ENCODE measurements around the gene TBC1D9B.

Gene TBC1D9B

DNA sequence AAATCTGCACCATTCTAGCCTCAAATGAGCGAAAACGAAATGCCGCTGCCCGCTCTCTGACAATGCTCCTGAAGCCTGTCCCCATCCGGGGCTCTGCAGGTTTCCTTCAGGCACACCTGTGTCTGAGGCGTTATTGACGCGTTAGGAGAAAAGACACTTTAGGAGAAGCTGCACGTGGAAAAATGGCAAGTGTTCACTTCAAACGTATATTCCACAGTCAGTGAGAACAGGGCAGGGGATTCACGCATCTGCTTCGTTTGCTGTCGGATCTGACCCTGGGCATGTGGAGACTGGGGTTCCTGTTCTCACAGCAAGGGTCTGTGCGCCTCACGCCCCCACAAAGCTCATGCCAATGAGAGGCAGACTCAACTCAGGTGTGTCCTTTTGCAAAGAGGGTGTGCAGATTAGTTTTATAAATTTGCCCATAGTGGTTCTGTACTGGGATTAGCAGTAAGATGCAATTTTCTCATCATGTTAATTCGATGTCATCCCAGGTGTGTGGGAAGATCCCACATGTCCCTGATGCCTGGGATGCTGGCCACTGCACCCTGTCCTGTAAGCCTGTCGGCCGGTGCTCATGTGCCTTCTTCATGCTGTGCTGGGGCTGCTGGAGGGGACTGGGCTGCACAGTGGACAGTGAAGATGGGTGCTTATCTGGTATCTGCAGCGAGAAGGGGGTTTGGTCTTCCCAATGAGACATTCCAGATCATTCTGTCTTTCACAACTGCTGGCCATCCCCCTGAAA is 11.2 kb upstream of the TBC1D9B start:
- Histone ChIP-seq H3K36me3 (ENCODE audit: control insufficient read depth, insufficient read depth, low read length) (no peaks in the 10 kb centered on the region), H3K27me3 (ENCODE audit: control insufficient read depth, insufficient read depth, low read length) (no peaks in the 10 kb centered on the region), H3K9ac (ENCODE audit: low read length) (no peak overlapping the region), H3K4me3 (ENCODE audit: low read length) (no peak overlapping the region), H3K27ac (ENCODE audit: low read depth, low read length) (no peak overlapping the region), H3K4me1 (ENCODE audit: control insufficient read depth, insufficient read depth, low read length) (no peaks in the 10 kb centered on the region)

GRCh38 chr5:179916523-179916922 is 8.8 kb upstream of the TBC1D9B start:
- no peak overlapping the region for H3K27ac ChIP-seq (ENCODE audit: low read depth, low read length)
- no peak overlapping the region for H3K4me3 ChIP-seq (ENCODE audit: low read length)
- no peaks in the 10 kb centered on the region for H3K27me3 ChIP-seq (ENCODE audit: control insufficient read depth, insufficient read depth, low read length)
- no peak overlapping the region for H3K9ac ChIP-seq (ENCODE audit: low read length)
- H3K4me1 ChIP-seq (ENCODE audit: control insufficient read depth, insufficient read depth, low read length), result no peaks in the 10 kb centered on the region
- H3K36me3 ChIP-seq (ENCODE audit: control insufficient read depth, insufficient read depth, low read length), result no peaks in the 10 kb centered on the region

DNA sequence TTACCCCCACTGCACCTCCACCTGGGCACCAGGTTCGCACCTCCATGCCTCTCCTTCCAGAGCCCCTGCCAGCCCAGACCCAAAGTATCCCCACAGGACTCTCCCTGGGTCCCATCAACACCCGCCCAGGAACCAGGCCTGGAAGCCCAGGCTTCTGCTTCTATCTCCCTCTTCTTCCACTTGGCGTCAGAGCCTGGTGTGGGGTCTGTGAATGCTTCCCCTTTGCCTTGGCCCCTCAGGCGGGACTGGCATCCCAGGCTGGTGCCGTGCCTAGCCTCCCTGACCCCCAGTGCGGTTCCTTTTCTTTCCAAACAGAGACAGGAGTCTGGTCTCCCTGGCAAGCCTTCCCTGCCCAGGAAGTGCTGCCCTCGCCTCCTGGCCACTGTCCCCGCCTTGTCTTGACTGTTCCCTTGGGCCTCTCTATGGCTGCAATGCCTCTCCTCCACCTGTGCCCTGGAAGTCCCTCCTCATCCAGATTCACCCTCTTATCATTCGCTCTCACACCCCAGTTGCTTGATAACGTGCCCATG is 7.8 kb upstream of the TBC1D9B start:
- no peak overlapping the region for H3K4me3 ChIP-seq (ENCODE audit: low read length)
- H3K27ac ChIP-seq (ENCODE audit: low read depth, low read length), result no peak overlapping the region
- H3K27me3 ChIP-seq (ENCODE audit: control insufficient read depth, insufficient read depth, low read length), result no peaks in the 10 kb centered on the region
- no peaks in the 10 kb centered on the region for H3K36me3 ChIP-seq (ENCODE audit: control insufficient read depth, insufficient read depth, low read length)
- no peak overlapping the region for H3K9ac ChIP-seq (ENCODE audit: low read length)
- H3K4me1 ChIP-seq (ENCODE audit: control insufficient read depth, insufficient read depth, low read length), result no peaks in the 10 kb centered on the region

- Histone ChIP-seq H3K27ac (ENCODE audit: low read depth, low read length) (no peak overlapping the region), H3K4me1 (ENCODE audit: control insufficient read depth, insufficient read depth, low read length) (no peaks in the 10 kb centered on the region), H3K27me3 (ENCODE audit: control insufficient read depth, insufficient read depth, low read length) (no peaks in the 10 kb centered on the region), H3K4me3 (ENCODE audit: low read length) (no peak overlapping the region), H3K9ac (ENCODE audit: low read length) (no peak overlapping the region), H3K36me3 (ENCODE audit: control insufficient read depth, insufficient read depth, low read length) (no peaks in the 10 kb centered on the region)
Observed at GRCh38 chr5:179914032-179914755, 6.5 kb upstream of the TBC1D9B start.

DNA sequence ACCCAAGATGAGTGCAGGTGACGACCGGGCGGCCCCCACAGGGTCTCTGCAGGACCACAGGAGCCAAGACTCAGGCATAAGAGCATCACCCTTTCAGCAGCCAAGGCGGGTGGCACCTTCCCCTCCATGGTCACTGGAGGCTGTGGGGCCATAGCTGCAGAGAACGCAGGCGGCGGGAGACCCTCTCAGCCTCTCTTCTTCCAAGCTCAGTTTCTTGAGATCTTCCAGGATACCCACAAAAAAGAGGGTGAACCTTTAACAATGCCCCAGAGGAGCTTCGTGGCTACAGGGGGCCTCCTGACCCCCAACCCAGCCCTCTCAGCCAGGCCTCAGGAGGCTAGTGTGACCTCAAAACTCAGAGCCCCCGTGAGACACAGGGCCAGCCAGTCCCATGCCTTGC is 5.8 kb upstream of the TBC1D9B start:
- H3K27ac ChIP-seq (ENCODE audit: low read depth, low read length), result no peak overlapping the region

GRCh38 chr5:179912951-179913350 is 5.3 kb upstream of the TBC1D9B start:
- Histone ChIP-seq H3K9ac (ENCODE audit: low read length) (no peak overlapping the region), H3K4me1 (ENCODE audit: control insufficient read depth, insufficient read depth, low read length) (no peaks in the 10 kb centered on the region), H3K4me3 (ENCODE audit: low read length) (no peak overlapping the region), H3K27me3 (ENCODE audit: control insufficient read depth, insufficient read depth, low read length) (no peaks in the 10 kb centered on the region), H3K27ac (ENCODE audit: low read depth, low read length) (no peak overlapping the region), H3K36me3 (ENCODE audit: control insufficient read depth, insufficient read depth, low read length) (no peaks in the 10 kb centered on the region)

More for the DNA sequence above, 5.8 kb upstream of the TBC1D9B start:
- no peak overlapping the region for H3K9ac ChIP-seq (ENCODE audit: low read length)
- no peaks in the 10 kb centered on the region for H3K4me1 ChIP-seq (ENCODE audit: control insufficient read depth, insufficient read depth, low read length)
- no peak overlapping the region for H3K4me3 ChIP-seq (ENCODE audit: low read length)
- no peaks in the 10 kb centered on the region for H3K27me3 ChIP-seq (ENCODE audit: control insufficient read depth, insufficient read depth, low read length)
- no peaks in the 10 kb centered on the region for H3K36me3 ChIP-seq (ENCODE audit: control insufficient read depth, insufficient read depth, low read length)

- H3K4me1 ChIP-seq (ENCODE audit: control insufficient read depth, insufficient read depth, low read length), result no peaks in the 10 kb centered on the region
- H3K27me3 ChIP-seq (ENCODE audit: control insufficient read depth, insufficient read depth, low read length), result no peaks in the 10 kb centered on the region
- H3K4me3 ChIP-seq (ENCODE audit: low read length), result no peak overlapping the region
- no peak overlapping the region for H3K9ac ChIP-seq (ENCODE audit: low read length)
- H3K27ac ChIP-seq (ENCODE audit: low read depth, low read length), result no peak overlapping the region
- no peaks in the 10 kb centered on the region for H3K36me3 ChIP-seq (ENCODE audit: control insufficient read depth, insufficient read depth, low read length)
Observed at GRCh38 chr5:179912386-179912785, 4.7 kb upstream of the TBC1D9B start.

DNA sequence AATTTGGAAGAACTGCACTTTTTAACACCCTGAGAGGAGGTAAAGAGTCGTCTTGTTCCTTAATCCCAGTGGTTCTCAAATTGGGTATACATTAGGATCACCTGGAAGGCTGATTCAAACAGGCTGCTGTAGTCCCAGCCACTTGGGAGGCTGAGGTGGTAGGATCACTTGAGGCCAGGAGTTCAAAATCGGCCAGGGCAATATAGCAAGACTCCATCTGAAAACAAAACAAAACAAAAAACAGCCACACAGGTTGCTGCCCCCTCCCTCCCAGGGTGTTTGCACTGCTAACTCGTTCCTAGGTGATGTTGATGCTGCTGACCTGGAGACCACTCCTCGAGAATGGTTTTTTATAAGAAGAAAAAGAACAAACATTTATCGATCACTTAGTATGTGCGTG is 1.5 kb upstream of the TBC1D9B start:
- Histone ChIP-seq H3K27ac (ENCODE audit: low read depth, low read length) (no peak overlapping the region), H3K9ac (ENCODE audit: low read length) (no peak overlapping the region), H3K4me1 (ENCODE audit: control insufficient read depth, insufficient read depth, low read length) (peaks cover 6% of the 10 kb centered on the region), H3K36me3 (ENCODE audit: control insufficient read depth, insufficient read depth, low read length) (peaks cover 7% of the 10 kb centered on the region), H3K27me3 (ENCODE audit: control insufficient read depth, insufficient read depth, low read length) (no peaks in the 10 kb centered on the region), H3K4me3 (ENCODE audit: low read length) (no peak overlapping the region)

DNA sequence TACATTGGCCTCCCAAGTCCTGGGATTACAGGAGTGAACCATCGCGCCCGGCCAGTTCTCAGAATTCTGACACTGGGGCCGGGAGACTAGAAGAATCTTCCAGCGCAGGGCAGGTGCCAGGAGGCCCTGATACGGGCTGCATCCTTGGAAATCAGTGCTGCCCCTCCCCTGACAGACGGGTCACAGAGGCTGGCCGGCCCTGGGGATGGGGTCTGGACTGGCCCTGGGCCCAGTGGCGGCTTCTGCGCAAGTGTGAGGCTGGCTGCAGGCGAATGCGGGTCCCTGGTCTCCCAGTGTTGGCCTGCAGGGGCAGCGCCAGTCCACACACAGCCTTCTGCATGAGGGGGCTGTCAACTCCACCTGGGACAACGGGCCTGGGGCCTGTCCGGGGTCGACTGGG is 831 bp upstream of the TBC1D9B start:
- Histone ChIP-seq H3K27ac (ENCODE audit: low read depth, low read length) (no peak overlapping the region), H3K4me3 (ENCODE audit: low read length) (peak overlapping the region; percentile 73), H3K4me1 (ENCODE audit: control insufficient read depth, insufficient read depth, low read length) (peaks cover 6% of the 10 kb centered on the region), H3K36me3 (ENCODE audit: control insufficient read depth, insufficient read depth, low read length) (peaks cover 11% of the 10 kb centered on the region), H3K9ac (ENCODE audit: low read length) (no peak overlapping the region), H3K27me3 (ENCODE audit: control insufficient read depth, insufficient read depth, low read length) (no peaks in the 10 kb centered on the region)

GRCh38 chr5:179906795-179907555 is 722 bp downstream of the TBC1D9B start:
- H3K36me3 ChIP-seq (ENCODE audit: control insufficient read depth, insufficient read depth, low read length), result peaks cover 18% of the 10 kb centered on the region
- peaks cover 6% of the 10 kb centered on the region for H3K4me1 ChIP-seq (ENCODE audit: control insufficient read depth, insufficient read depth, low read length)
- H3K9ac ChIP-seq (ENCODE audit: low read length), result no peak overlapping the region
- H3K27ac ChIP-seq (ENCODE audit: low read depth, low read length), result peak overlapping the region; percentile 34
- H3K4me3 ChIP-seq (ENCODE audit: low read length), result peak overlapping the region; percentile 63
- H3K27me3 ChIP-seq (ENCODE audit: control insufficient read depth, insufficient read depth, low read length), result no peaks in the 10 kb centered on the region

DNA sequence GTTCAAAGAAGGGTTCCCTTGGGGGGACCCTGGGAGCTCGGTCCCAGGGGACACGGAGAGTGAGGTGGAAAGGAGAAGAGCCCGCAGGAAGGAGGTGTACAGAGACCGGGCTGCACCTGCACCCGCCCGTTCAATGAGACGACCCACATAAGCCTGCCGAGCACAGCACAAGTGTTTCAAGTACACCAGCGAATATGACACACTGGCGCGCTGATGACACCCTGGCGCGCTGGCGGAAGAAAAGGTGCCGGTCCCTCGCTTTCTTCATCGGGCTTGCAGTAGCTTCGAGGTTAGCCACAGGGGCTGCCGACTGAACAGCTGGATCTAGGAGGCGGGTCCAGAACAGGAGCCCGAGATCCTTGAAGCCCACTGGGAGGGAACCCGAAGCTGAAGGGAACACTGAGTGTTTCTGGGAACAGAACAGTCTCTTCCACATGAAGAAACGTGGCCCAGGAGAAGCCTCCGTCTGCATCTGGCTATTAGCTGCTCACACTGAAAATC is 1.4 kb downstream of the TBC1D9B start:
- peak overlapping the region; percentile 34 for H3K27ac ChIP-seq (ENCODE audit: low read depth, low read length)
- H3K27me3 ChIP-seq (ENCODE audit: control insufficient read depth, insufficient read depth, low read length), result no peaks in the 10 kb centered on the region
- H3K36me3 ChIP-seq (ENCODE audit: control insufficient read depth, insufficient read depth, low read length), result peaks cover 18% of the 10 kb centered on the region
- H3K4me3 ChIP-seq (ENCODE audit: low read length), result peak overlapping the region; percentile 63
- peaks cover 6% of the 10 kb centered on the region for H3K4me1 ChIP-seq (ENCODE audit: control insufficient read depth, insufficient read depth, low read length)
- no peak overlapping the region for H3K9ac ChIP-seq (ENCODE audit: low read length)

- peaks cover 18% of the 10 kb centered on the region for H3K36me3 ChIP-seq (ENCODE audit: control insufficient read depth, insufficient read depth, low read length)
- peaks cover 6% of the 10 kb centered on the region for H3K4me1 ChIP-seq (ENCODE audit: control insufficient read depth, insufficient read depth, low read length)
- H3K4me3 ChIP-seq (ENCODE audit: low read length), result no peak overlapping the region
- no peaks in the 10 kb centered on the region for H3K27me3 ChIP-seq (ENCODE audit: control insufficient read depth, insufficient read depth, low read length)
- no peak overlapping the region for H3K9ac ChIP-seq (ENCODE audit: low read length)
- no peak overlapping the region for H3K27ac ChIP-seq (ENCODE audit: low read depth, low read length)
Observed at GRCh38 chr5:179905161-179905560, 2.5 kb downstream of the TBC1D9B start.

All from rectal smooth muscle tissue (tissue), 1 donor.